ENCODE data around the gene CDYL2.

CDYL2 gene

GRCh38 chr16:80580109-80580832 is 224.1 kb downstream of the CDYL2 start:
- intact Hi-C loops (cut with micrococcal nuclease): loop anchor here (10.0 kb wide), 1 partner anchor 75 kb away; no protein-coding TSS in a partner anchor
- Mint-ChIP-seq H3K9me3 (peaks cover 29% of the 10 kb centered on the region), H3K4me1 (ENCODE audit: low read depth) (peaks cover 30% of the 10 kb centered on the region), H3K4me3 (no peak overlapping the region), H3K27me3 (peaks cover 14% of the 10 kb centered on the region), H3K27ac (no peak overlapping the region), H3K36me3 (ENCODE audit: low read depth) (no peaks in the 10 kb centered on the region)

DNA sequence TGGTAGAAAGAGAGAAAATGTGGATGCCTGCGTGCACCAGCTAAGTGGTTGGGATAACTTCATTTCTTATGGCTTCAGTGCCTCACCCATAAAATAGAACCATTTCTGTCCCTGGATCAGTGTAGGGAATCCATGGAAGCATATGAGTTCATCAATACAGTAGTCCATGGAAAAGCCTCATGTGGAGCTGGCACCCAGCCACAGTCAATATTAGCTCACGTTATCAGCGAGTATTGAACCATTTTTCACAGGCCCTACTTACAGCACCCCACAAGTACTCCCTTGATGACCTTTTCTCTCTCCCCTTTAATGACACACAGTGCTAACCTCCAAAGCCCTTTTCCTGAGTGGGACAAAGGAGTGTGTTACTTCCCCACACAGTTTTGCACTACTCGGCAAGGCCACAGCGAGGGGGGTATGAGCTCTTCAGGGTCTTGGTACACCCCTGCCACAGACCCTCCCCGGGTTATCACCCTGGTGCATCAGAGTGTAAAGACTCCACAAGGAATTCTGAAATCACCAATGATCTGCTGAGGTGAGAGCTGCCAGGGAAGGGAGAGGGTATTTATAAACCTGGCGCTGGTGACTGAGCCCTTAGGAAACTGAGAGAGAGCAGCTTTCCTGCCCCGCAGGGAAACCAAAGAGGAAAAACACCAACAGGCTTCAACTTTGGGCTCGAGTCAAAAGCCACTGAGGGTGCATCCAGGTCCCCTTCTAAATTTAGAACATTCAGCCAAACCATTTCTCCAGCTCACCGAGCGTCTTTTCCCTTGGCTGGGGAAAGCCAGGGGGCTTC is 226.7 kb downstream of the CDYL2 start:
- intact Hi-C loops (cut with micrococcal nuclease): no loop called here
- no peak overlapping the region for H3K27ac Mint-ChIP-seq

DNA sequence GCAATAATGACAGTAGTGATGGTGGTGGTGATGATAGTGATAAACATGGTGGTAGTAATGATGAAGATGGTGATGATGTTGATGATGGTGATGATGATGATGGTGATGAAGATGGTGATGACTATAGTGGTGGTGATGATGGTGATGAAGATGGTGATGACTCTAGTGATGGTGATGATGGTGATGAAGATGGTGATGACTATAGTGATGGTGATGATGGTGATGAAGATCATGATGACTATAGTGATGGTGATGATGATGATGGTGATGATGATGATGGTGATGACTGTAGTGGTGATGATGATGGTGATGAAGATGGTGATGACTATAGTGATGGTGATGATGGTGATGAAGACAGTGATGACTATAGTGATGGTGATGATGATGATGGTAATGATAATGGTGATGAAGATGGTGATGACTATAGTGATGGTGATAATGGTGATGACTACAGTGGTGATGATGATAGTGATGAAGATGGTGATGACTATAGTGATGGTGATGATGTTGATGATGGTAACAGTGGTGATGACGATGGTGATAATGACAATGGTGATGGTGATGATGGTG is 228.0 kb downstream of the CDYL2 start:
- no peaks in the 10 kb centered on the region for H3K36me3 Mint-ChIP-seq (ENCODE audit: low read depth)
- H3K4me1 Mint-ChIP-seq (ENCODE audit: low read depth): peaks cover 8% of the 10 kb centered on the region
- H3K27ac Mint-ChIP-seq: no peak overlapping the region
- H3K27me3 Mint-ChIP-seq: peaks cover 19% of the 10 kb centered on the region
- H3K4me3 Mint-ChIP-seq: no peak overlapping the region
- intact Hi-C loops (cut with micrococcal nuclease): no loop called here
- H3K9me3 Mint-ChIP-seq: peaks cover 8% of the 10 kb centered on the region

More for the DNA sequence above, 226.7 kb downstream of the CDYL2 start:
- Mint-ChIP-seq H3K4me3 (no peak overlapping the region), H3K9me3 (peaks cover 10% of the 10 kb centered on the region), H3K36me3 (ENCODE audit: low read depth) (no peaks in the 10 kb centered on the region), H3K27me3 (peaks cover 13% of the 10 kb centered on the region), H3K4me1 (ENCODE audit: low read depth) (peaks cover 9% of the 10 kb centered on the region)

DNA sequence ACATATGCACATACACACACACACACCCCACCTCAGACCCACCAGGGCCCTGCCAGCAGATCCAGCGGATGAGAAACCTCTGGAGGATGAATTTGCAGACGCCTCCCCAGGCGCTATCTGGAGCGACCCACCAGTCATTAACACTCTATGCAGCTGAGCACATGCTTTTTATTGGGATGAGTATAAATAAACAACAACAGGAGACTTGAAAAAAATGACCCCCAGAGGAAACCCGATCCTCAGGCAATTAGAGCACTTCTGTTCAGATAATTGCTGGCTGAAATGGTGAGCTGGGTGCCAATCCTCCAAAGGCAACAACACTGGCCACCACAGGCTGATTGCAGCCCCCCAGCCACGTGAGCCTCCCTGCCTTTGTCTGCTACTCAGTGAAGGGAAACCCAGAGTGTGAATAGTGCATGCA is 230.7 kb downstream of the CDYL2 start:
- no peak overlapping the region for H3K4me3 Mint-ChIP-seq
- intact Hi-C loops (cut with micrococcal nuclease): no loop called here
- H3K27ac Mint-ChIP-seq: no peak overlapping the region
- H3K9me3 Mint-ChIP-seq: peaks cover 7% of the 10 kb centered on the region
- peaks cover 19% of the 10 kb centered on the region for H3K27me3 Mint-ChIP-seq
- H3K36me3 Mint-ChIP-seq (ENCODE audit: low read depth): no peaks in the 10 kb centered on the region
- peaks cover 11% of the 10 kb centered on the region for H3K4me1 Mint-ChIP-seq (ENCODE audit: low read depth)

DNA sequence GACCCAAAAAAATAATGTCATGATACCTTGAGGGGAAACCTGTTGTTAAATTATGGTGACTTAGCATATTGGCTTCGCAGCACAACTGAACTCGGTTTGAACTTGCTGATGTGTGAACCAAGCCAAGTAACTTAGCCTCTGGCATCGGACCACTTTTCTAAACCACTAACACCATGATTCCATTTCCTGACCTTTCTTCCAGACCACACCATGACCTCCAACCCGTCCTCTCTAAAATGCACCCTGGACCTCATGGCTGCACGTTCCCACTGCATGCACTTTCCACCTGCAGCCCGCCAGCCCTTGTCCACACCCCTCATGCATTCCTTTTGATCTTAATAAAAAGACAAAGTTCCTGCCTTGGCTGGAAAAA is 234.3 kb downstream of the CDYL2 start:
- Mint-ChIP-seq H3K4me1 (ENCODE audit: low read depth) (peaks cover 11% of the 10 kb centered on the region), H3K27me3 (peaks cover 21% of the 10 kb centered on the region), H3K9me3 (peaks cover 7% of the 10 kb centered on the region), H3K27ac (no peak overlapping the region), H3K36me3 (ENCODE audit: low read depth) (no peaks in the 10 kb centered on the region), H3K4me3 (no peak overlapping the region)
- intact Hi-C loops (cut with micrococcal nuclease): no loop called here

GRCh38 chr16:80569440-80570105 is 234.8 kb downstream of the CDYL2 start:
- intact Hi-C loops (cut with micrococcal nuclease): no loop called here
- no peak overlapping the region for H3K4me3 Mint-ChIP-seq
- H3K36me3 Mint-ChIP-seq (ENCODE audit: low read depth): no peaks in the 10 kb centered on the region
- no peak overlapping the region for H3K27ac Mint-ChIP-seq
- H3K27me3 Mint-ChIP-seq: peaks cover 25% of the 10 kb centered on the region
- H3K9me3 Mint-ChIP-seq: peaks cover 7% of the 10 kb centered on the region
- peaks cover 11% of the 10 kb centered on the region for H3K4me1 Mint-ChIP-seq (ENCODE audit: low read depth)

- Mint-ChIP-seq H3K4me3 (no peak overlapping the region), H3K4me1 (ENCODE audit: low read depth) (no peaks in the 10 kb centered on the region), H3K36me3 (ENCODE audit: low read depth) (no peaks in the 10 kb centered on the region), H3K9me3 (no peaks in the 10 kb centered on the region), H3K27ac (no peak overlapping the region), H3K27me3 (peaks cover 17% of the 10 kb centered on the region)
- intact Hi-C loops (cut with micrococcal nuclease): no loop called here
Observed at GRCh38 chr16:80564394-80564793, 240.0 kb downstream of the CDYL2 start.

GRCh38 chr16:80563066-80563465 is 241.3 kb downstream of the CDYL2 start:
- Mint-ChIP-seq H3K36me3 (ENCODE audit: low read depth) (no peaks in the 10 kb centered on the region), H3K4me3 (no peak overlapping the region), H3K27ac (no peak overlapping the region), H3K4me1 (ENCODE audit: low read depth) (no peaks in the 10 kb centered on the region), H3K9me3 (no peaks in the 10 kb centered on the region), H3K27me3 (peaks cover 16% of the 10 kb centered on the region)
- intact Hi-C loops (cut with micrococcal nuclease): no loop called here

- H3K4me3 Mint-ChIP-seq: no peak overlapping the region
- no peaks in the 10 kb centered on the region for H3K36me3 Mint-ChIP-seq (ENCODE audit: low read depth)
- peaks cover under 1% of the 10 kb centered on the region for H3K4me1 Mint-ChIP-seq (ENCODE audit: low read depth)
- intact Hi-C loops (cut with micrococcal nuclease): no loop called here
- H3K9me3 Mint-ChIP-seq: no peaks in the 10 kb centered on the region
- no peak overlapping the region for H3K27ac Mint-ChIP-seq
- H3K27me3 Mint-ChIP-seq: peaks cover 7% of the 10 kb centered on the region
Observed at GRCh38 chr16:80559369-80559768, 245.0 kb downstream of the CDYL2 start.

GRCh38 chr16:80557037-80557436 is 247.4 kb downstream of the CDYL2 start:
- Mint-ChIP-seq H3K4me1 (ENCODE audit: low read depth) (peaks cover 6% of the 10 kb centered on the region), H3K4me3 (no peak overlapping the region), H3K9me3 (no peaks in the 10 kb centered on the region), H3K27ac (no peak overlapping the region), H3K36me3 (ENCODE audit: low read depth) (no peaks in the 10 kb centered on the region), H3K27me3 (peaks cover 5% of the 10 kb centered on the region)
- intact Hi-C loops (cut with micrococcal nuclease): no loop called here

- no peaks in the 10 kb centered on the region for H3K9me3 Mint-ChIP-seq
- H3K36me3 Mint-ChIP-seq (ENCODE audit: low read depth): no peaks in the 10 kb centered on the region
- intact Hi-C loops (cut with micrococcal nuclease): no loop called here
- H3K4me1 Mint-ChIP-seq (ENCODE audit: low read depth): peaks cover 6% of the 10 kb centered on the region
- H3K27me3 Mint-ChIP-seq: peaks cover 4% of the 10 kb centered on the region
- no peak overlapping the region for H3K27ac Mint-ChIP-seq
- no peak overlapping the region for H3K4me3 Mint-ChIP-seq
Observed at GRCh38 chr16:80556481-80556880, 247.9 kb downstream of the CDYL2 start.

DNA sequence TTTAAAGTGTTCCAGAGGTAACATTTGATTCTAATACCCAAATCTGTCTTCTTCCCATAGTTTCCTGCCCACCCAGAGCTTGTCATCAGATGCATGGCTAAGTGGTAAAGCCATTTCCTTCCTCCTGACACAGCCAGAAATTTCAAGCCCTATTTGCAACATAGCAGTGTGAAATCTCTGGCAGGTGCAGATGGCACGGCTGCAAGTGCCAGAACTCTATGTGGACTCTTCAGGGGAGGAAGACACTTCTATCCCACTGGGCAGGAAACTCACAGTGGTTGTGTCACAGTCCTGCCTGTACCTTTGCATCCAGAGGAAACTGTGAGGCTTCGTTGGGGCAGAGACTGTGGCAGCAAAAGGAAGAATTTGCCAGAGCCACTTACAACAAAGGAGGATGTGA is 250.4 kb downstream of the CDYL2 start:
- Mint-ChIP-seq H3K4me3 (no peak overlapping the region), H3K27me3 (no peaks in the 10 kb centered on the region), H3K4me1 (ENCODE audit: low read depth) (peaks cover 6% of the 10 kb centered on the region), H3K27ac (no peak overlapping the region), H3K9me3 (no peaks in the 10 kb centered on the region), H3K36me3 (ENCODE audit: low read depth) (no peaks in the 10 kb centered on the region)
- intact Hi-C loops (cut with micrococcal nuclease): no loop called here

GRCh38 chr16:80552277-80552676 is 252.1 kb downstream of the CDYL2 start:
- Mint-ChIP-seq H3K36me3 (ENCODE audit: low read depth) (no peaks in the 10 kb centered on the region), H3K4me3 (no peak overlapping the region), H3K4me1 (ENCODE audit: low read depth) (peaks cover 6% of the 10 kb centered on the region), H3K27me3 (no peaks in the 10 kb centered on the region), H3K27ac (no peak overlapping the region), H3K9me3 (no peaks in the 10 kb centered on the region)
- intact Hi-C loops (cut with micrococcal nuclease): no loop called here
